Calu3 (cell line): ENCODE measurements around the gene THOC1. TPM values are rescaled to one million over a fixed set of nuclear protein-coding genes. Genes with fewer than 3 reads are reported as not detected.

ENCODE experiments used
- BruUV-seq: library from RNA; stranded (reverse); fragments of 400-500 nt; replicated peaks from 2 replicates; lab custom pipeline; 2021; lab: Mats Ljungman, UMichigan
- CTCF ChIA-PET: fragments of 300-600 bp; sonication (Branson Sonifier 250); formaldehyde crosslinking; loops from one replicate; lab custom pipeline; 2022; ENCODE audit warnings: antibody characterized with exemption; lab: Charles Lee
- DNase-seq: peaks from one replicate; pipeline ENCODE4 v3.0.0; 2022
- H3K27ac Mint-ChIP-seq: one replicate; pipeline ENCODE4 v1.8.0; 2022; ENCODE audit warnings: mixed read lengths; ENCODE audit not compliant: unreplicated experiment
- H3K27me3 Mint-ChIP-seq: one replicate; pipeline ENCODE4 v1.8.0; 2022; ENCODE audit warnings: mixed read lengths; ENCODE audit not compliant: unreplicated experiment
- H3K36me3 Mint-ChIP-seq: one replicate; pipeline ENCODE4 v1.8.0; 2022; ENCODE audit warnings: mild to moderate bottlenecking, moderate library complexity, mixed read lengths; ENCODE audit not compliant: insufficient read depth, unreplicated experiment
- H3K4me1 Mint-ChIP-seq: one replicate; pipeline ENCODE4 v1.8.0; 2022; ENCODE audit warnings: mild to moderate bottlenecking, low read depth, mixed read lengths; ENCODE audit not compliant: unreplicated experiment
- H3K4me3 Mint-ChIP-seq: one replicate; pipeline ENCODE4 v1.8.0; 2022; ENCODE audit warnings: mild to moderate bottlenecking, low read depth, moderate library complexity, mixed read lengths; ENCODE audit not compliant: unreplicated experiment
- H3K9me3 Mint-ChIP-seq: one replicate; pipeline ENCODE4 v1.8.0; 2022; ENCODE audit warnings: low read depth, mixed read lengths; ENCODE audit not compliant: unreplicated experiment
- intact Hi-C: fragments of 100-400 bp; cut with micrococcal nuclease; formaldehyde crosslinking; loops from one replicate; pipeline ENCODE4 v1.10.0; 2022; ENCODE audit not compliant: unreplicated experiment
- total RNA-seq: library from RNA; stranded (reverse); gene quantifications from 2 replicates; pipeline ENCODE4 v1.2.3, GENCODE V29; 2022
- TF ChIP-seq, protein P1 (sequence below): fragments of 200-600 bp; IDR thresholded peaks from one replicate; pipeline ENCODE4 v1.8.0; 2022; ENCODE audit warnings: antibody characterized with exemption; ENCODE audit not compliant: unreplicated experiment

Gene THOC1
- total RNA-seq, 1 experiment from 2014 or later, result 47.1 TPM

DNA sequence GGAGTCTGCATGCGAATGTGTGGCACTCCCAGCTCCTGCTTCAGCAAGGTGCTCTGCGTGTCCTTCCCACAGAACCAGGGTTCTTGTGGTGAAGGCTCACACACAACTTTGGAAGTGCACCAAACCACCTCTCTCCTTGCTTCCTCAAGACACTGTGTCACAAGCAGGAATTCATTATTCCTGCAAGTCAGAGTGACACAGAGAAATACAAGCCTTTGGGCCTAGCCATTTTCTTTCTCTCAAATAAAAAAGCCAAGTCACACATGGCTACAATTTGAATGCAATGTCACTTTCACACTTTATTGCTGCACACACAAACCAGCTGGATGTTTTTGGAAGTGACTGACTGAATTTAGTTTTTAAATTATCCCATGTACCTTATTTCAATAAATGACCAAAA lies 30.1 kb upstream of the THOC1 start:
- no TSS peak for BruUV-seq
- intact Hi-C loops, result no loop called here

DNA sequence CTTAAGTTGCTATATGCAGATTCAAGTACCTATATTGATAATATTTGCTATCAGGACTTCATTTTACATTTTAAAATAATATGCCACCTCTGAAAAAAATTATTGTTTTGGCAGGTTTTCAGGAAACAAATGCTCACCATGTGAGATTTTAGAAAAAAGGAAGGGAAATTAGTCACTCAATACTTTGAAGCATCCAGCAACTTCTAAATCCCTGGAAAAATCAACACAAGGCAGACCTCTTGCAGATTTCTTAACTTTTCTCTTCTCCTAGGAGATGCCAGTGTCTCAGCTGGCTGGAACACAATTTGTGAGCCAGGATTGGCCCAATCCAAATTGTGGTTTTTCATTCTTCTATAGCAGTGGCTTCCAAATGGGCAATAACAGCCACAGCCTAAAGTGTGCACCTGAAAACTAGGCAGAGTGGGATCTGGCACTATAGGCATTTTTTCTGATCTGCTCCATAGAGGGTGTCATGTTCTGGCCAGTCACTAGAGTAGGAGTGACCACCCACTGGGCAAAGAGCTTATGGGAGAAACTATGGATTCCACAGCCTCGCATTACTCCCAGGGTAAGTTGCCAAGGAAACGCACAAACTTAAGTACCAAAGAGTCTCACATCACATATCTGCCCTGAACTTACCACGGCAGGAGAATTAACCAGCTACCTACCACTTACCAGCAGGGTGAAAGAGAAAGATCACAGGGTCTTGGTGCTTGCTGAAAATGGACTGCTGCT lies 28.1 kb upstream of the THOC1 start:
- no peak overlapping the region for H3K27ac Mint-ChIP-seq
- TF ChIP-seq, protein P1, sequence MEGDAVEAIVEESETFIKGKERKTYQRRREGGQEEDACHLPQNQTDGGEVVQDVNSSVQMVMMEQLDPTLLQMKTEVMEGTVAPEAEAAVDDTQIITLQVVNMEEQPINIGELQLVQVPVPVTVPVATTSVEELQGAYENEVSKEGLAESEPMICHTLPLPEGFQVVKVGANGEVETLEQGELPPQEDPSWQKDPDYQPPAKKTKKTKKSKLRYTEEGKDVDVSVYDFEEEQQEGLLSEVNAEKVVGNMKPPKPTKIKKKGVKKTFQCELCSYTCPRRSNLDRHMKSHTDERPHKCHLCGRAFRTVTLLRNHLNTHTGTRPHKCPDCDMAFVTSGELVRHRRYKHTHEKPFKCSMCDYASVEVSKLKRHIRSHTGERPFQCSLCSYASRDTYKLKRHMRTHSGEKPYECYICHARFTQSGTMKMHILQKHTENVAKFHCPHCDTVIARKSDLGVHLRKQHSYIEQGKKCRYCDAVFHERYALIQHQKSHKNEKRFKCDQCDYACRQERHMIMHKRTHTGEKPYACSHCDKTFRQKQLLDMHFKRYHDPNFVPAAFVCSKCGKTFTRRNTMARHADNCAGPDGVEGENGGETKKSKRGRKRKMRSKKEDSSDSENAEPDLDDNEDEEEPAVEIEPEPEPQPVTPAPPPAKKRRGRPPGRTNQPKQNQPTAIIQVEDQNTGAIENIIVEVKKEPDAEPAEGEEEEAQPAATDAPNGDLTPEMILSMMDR, result no peak
- H3K27me3 Mint-ChIP-seq, result peaks cover 77% of the 10 kb centered on the region
- no TSS peak for BruUV-seq
- intact Hi-C loops, result no loop called here
- no peaks in the 10 kb centered on the region for H3K36me3 Mint-ChIP-seq
- H3K4me3 Mint-ChIP-seq, result no peak overlapping the region
- no peak for DNase-seq
- H3K4me1 Mint-ChIP-seq, result no peaks in the 10 kb centered on the region
- no peaks in the 10 kb centered on the region for H3K9me3 Mint-ChIP-seq
- CTCF ChIA-PET, result no interaction called here

More for the DNA sequence above, 30.1 kb upstream of the THOC1 start:
- no peak overlapping the region for H3K27ac Mint-ChIP-seq
- H3K9me3 Mint-ChIP-seq, result no peaks in the 10 kb centered on the region
- H3K27me3 Mint-ChIP-seq, result peaks cover 75% of the 10 kb centered on the region
- H3K4me3 Mint-ChIP-seq, result no peak overlapping the region
- CTCF ChIA-PET, result no interaction called here
- H3K36me3 Mint-ChIP-seq, result no peaks in the 10 kb centered on the region
- no peak for DNase-seq
- no peaks in the 10 kb centered on the region for H3K4me1 Mint-ChIP-seq
- TF ChIP-seq, protein P1, result no peak

DNA sequence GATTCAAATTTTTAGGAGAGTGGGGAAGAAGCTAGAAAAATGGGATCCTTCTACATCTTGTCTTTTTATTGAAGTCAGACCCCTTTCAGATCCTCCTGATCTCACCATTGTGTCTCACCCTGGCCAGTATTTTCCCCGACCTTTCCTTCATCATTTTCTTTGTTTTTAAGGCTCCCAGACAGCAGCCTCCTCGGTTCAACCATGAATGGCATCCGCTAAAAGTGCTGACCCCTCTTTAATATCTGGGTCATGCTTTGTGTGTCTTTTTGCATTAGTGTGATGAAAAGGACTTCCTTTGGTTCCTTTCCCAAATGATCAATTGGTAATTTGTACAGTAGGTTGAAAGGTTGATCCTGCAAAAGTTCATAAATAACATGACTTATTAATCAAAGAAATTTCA lies 26.7 kb upstream of the THOC1 start:
- no peaks in the 10 kb centered on the region for H3K36me3 Mint-ChIP-seq
- TF ChIP-seq, protein P1, result no peak
- no peaks in the 10 kb centered on the region for H3K4me1 Mint-ChIP-seq
- no peak overlapping the region for H3K27ac Mint-ChIP-seq
- peaks cover 76% of the 10 kb centered on the region for H3K27me3 Mint-ChIP-seq
- H3K4me3 Mint-ChIP-seq, result no peak overlapping the region
- CTCF ChIA-PET, result interaction anchor here (1.3 kb wide), 1 partner anchor 321 kb away, joined by 4 read pairs; no protein-coding TSS in a partner anchor
- intact Hi-C loops, result no loop called here
- no peaks in the 10 kb centered on the region for H3K9me3 Mint-ChIP-seq
- no TSS peak for BruUV-seq
- no peak for DNase-seq

DNA sequence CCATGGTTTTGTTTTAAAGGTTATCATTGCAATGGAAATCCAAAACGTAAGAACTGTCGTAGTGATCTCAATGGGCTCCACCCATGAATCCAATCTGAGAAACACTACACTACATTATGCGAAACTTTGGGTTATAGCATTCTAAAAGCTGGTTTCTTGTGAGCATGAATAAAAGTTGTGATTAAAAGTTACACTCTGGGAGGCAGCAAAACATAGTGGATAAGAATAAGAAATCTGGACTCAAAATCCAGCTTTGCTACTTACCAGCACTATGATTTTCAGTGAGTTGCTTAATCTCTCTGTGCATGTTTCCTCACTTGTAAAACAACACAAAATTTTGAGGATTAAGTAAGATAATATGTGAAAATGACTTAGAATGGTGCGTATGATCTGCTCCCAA lies 25.7 kb upstream of the THOC1 start:
- no peaks in the 10 kb centered on the region for H3K36me3 Mint-ChIP-seq
- no peak overlapping the region for H3K27ac Mint-ChIP-seq
- peaks cover 86% of the 10 kb centered on the region for H3K27me3 Mint-ChIP-seq
- BruUV-seq, result no TSS peak
- TF ChIP-seq, protein P1, result no peak
- DNase-seq, result no peak
- CTCF ChIA-PET, result interaction anchor here (0.6 to 1.3 kb wide), 2 partner anchors 10 to 322 kb away, joined by 3 to 4 read pairs; no protein-coding TSS in a partner anchor
- H3K4me1 Mint-ChIP-seq, result no peaks in the 10 kb centered on the region
- no peak overlapping the region for H3K4me3 Mint-ChIP-seq
- H3K9me3 Mint-ChIP-seq, result no peaks in the 10 kb centered on the region
- intact Hi-C loops, result no loop called here
